VCaP (cell line): Measurements from ENCODE around the gene TAF5L.

Experiments used
- H3K27ac ChIP-seq: fragments of 450-650 bp; 2 replicates; pipeline ENCODE4 v1.5.1; 2017
- CTCF ChIP-seq: fragments of 450-650 bp; conservative IDR thresholded peaks from 2 replicates; pipeline ENCODE4 v1.5.1; 2017; ENCODE audit warnings: mild to moderate bottlenecking, moderate library complexity

The TAF5L gene

DNA sequence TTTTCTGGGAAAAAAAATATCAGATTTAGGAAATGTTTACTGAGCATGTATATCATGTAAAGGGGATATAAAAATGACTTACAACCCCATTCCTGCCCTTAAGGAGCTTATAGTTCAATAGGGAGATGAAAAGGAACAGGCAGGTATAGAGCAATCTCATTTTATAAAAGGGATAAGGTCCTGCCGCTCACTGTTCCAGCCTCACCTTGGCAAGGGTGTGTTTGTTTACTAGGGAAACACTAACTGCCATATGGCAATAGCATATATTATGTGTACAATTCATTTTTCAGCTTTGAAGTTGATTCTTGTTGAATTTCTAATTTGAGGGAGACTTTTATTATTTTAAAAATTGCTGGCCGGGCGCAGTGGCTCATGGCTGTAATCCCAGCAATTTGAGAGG lies 25.6 kb upstream of the TAF5L start:
- TF ChIP-seq CTCF = no peak
- no peak overlapping the region for H3K27ac ChIP-seq

GRCh38 chr1:229650045-229650444 lies 24.1 kb upstream of the TAF5L start:
- H3K27ac ChIP-seq = no peak overlapping the region
- TF ChIP-seq CTCF = no peak

DNA sequence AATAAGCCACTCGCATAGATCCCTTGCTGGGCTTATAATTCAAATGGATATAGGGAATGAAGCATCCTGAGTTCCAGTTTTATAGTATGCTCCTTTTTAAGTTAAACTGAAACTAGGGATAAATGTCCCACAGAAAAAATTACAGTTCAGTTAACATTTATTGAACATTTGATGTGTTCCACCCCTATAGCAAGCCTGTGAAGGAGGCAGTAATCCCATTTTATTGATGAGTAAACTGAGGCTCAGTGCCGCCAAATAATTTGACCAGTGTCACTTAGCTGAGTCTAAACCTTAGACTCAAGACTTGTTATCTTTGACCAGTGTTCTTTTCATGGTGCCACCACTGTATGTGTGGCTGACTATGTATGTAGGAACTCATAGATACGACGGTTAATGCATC lies 22.5 kb upstream of the TAF5L start:
- H3K27ac ChIP-seq = no peak overlapping the region
- TF ChIP-seq CTCF = no peak

- no peak for TF ChIP-seq CTCF
- no peak overlapping the region for H3K27ac ChIP-seq
Measured at GRCh38 chr1:229645324-229645993, 19.5 kb upstream of the TAF5L start.

- TF ChIP-seq CTCF = no peak
- no peak overlapping the region for H3K27ac ChIP-seq
Measured at GRCh38 chr1:229643996-229644745, 18.2 kb upstream of the TAF5L start.

DNA sequence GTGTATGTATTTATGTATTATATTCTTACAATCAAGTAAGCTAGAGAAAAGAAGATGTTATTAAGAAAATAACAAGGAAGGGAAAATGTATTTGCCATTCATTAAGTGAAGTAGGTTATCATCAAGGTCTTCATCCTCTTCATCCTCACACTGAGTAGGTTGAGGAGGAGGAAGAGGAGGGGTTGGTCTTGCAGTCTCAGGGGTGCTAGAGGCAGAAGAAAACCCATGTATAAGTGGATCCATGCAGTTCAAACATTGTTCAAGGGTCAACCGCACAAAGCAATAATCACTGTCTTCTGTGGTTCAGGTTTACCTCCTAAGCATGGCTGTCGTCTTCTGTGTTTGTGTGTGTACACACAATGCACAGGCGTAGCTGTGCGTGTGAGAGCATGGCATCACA lies 17.0 kb upstream of the TAF5L start:
- TF ChIP-seq CTCF = no peak
- no peak overlapping the region for H3K27ac ChIP-seq

DNA sequence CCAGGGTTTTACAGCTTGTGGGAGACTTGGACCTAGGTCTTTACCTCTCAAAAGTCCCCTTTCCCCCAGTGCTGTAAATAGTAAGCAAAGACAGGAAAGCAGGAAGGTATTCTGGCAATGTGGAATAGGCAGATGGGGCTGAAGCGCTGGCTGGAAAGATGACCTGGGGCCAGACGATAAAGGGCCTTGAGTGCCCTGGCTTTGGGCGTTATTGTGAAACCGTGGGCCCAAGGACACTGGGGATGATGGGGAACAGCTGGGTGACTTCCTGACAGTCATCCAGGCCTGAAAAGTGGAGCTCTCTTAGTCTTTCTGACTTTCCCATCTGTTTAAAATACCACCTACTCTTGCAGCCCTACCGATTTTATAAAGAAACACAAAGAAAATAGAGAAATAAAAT lies 16.5 kb upstream of the TAF5L start:
- no peak for TF ChIP-seq CTCF

More for the DNA sequence above, 16.5 kb upstream of the TAF5L start:
- H3K27ac ChIP-seq = no peak overlapping the region
